Skeletal muscle cell (primary cell): Measurements from ENCODE around the gene SPECC1.

Experiments used
- DNase-seq: peaks from one replicate; pipeline ENCODE4 v3.0.0-alpha.2; 2010; ENCODE audit warnings: low read depth
- H3K4me3 ChIP-seq: 2 replicates; pipeline ENCODE4 v1.5.1; 2011; ENCODE audit warnings: low read depth, mild to moderate bottlenecking, control low read depth, low read length, moderate library complexity

The SPECC1 gene

DNA sequence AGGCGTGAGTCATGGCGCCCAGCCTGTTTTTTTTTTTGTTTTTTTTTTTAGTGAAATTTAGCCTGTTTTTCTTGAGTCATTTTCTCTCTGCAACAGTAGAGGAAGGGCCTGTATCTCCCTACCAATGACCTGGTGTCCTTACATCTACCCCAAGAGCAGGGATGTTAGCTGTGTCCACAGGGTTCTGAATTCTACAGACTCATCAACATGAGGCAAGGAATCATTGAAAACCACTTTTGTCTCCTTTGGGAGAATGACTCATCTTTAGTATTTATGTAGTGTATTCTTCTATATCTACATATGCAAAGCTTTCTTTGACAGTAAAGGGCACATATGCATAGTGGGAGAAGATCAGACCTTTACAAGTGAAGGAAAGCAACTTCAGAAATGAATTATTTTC lies 105.3 kb downstream of the SPECC1 start:
- H3K4me3 ChIP-seq, result no peak overlapping the region
- peak; percentile 44 for DNase-seq

DNA sequence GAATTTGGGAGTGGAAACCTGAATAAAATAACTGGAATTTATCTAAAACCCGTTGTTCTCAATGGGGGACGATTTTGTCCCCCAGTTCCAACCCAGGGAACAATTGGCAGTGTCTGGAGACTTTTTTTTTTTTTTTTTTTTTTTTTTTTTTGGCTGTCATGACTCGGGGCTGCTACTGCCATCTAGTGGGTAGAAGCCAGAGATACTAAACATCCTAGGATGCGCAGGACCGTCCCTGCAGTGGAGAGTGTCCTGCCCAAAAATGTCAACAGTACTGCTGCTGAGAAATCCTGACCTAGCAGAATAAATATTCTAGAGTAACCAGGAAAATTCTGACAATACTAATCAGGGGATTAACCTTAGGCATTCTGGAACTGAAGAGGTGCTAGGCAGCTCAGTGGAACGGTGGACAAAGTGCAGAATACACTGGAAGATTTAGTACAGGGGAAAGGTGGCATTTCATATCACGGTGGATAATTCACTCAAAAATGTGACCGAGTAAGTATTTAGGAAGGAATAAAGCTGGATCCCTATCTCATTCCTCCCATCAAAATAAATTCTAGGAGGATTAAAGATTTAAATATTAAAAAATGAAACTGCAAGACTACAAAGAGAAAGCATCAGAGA lies 107.6 kb downstream of the SPECC1 start:
- no peak for DNase-seq
- no peak overlapping the region for H3K4me3 ChIP-seq

DNA sequence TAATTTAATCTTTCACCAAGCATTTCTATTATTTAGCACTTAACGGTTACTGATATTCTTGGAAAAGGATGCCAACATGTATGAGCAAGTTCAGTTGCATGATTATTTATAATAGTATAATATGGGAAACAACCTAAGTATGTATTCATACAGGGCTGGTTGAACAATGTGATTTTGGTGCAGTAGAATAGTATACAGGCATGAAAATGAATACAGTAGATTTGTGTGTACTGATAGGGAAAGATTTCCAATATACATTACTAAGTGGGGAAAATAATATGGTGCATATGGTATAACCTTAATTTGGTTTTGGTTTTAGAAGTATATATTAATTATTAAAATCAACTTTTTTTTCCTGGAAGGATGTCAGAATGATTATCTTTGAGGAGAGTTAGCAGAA lies 109.1 kb downstream of the SPECC1 start:
- DNase-seq, result no peak

DNA sequence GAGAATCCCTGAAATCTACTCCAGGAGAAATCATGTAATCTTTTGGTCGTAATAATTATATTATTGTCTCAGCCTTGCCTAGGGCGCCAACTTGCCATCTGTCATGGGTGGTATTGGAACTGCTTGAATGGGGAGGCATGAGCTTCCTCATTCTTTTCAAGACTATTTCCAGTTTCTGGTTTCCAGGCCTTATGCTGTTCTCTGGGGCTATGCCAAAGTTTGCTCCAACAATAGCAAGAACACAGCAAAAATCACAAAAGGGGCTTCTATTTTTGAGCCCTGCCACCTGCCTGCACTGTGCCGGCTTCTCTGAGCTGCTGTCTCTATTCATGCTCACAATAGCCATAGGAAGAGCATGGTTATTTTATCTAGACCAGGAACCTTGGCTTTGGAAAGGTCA lies 111.7 kb downstream of the SPECC1 start:
- DNase-seq, result no peak
- no peak overlapping the region for H3K4me3 ChIP-seq

More for the DNA sequence above, 109.1 kb downstream of the SPECC1 start:
- H3K4me3 ChIP-seq, result no peak overlapping the region

DNA sequence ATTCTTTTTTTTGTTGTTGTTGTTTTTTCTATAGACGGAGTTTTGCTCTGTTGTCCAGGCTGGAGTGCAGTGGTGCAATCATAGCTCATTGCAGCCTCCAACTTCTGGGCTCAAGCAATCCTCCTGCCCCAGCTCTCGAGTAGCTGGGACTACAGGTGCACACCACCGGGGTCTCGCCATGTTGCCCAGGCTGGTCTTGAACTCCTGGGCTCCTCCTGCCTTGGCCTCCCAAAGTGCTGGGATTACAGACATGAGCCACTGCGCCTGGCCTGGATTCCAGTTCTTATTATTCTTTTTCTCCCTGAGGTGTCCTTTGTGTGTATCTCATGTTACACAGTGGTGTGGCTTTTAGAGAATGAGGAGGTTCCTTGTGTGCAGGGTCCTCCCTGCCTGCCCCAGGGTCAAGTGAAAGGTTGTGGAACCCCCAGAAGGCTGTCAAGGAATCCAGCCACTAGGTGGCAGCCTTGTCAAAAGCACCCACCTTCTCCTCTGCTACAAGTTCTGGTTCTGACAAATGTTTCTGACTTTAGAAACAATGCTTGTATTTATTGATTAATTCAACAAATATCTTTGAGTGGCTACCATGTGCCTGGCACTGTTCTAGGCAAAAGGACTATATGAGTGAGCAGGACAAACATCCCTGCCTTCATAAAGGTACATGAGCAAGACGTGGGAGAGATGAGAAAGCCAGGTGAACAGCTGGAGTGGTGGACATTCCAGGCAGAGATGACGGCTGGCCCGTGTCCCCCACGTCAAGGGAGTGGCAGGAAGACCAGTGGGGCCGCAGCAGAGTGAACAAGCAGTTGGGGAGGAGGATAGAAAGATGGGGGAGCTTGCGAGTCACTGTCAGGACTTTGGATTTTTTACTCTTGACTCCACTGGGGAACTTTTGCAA lies 112.4 kb downstream of the SPECC1 start:
- DNase-seq, result no peak
- H3K4me3 ChIP-seq, result no peak overlapping the region

DNA sequence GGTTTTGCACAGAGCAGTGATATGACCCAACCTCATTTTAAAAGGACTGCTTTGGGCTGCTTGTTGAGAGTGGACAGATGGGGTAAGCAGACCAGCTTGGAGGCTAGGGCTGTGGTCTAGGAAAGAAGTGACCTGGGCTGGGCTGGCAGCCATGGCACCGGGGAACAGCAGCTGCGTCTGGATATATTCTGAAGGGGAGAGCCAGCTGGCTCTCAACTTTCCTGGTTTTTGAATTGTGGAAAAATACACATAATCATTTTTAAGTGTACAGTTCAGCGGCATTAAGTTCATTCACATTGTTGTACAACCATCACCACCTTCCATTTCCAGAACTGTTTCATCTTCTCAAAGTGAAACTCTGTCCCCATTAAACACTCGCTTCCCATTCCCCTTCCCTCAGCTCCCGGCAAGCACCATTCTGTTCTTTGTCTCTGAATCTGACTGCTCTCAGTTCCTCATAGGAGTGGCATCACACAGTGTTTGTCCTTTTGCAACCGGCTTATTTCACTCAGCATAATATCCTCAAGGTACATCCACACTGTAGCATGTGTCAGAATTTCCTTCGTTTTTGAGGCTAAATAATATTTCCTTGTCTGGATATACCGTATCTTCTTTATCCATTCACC lies 113.2 kb downstream of the SPECC1 start:
- DNase-seq, result no peak
- no peak overlapping the region for H3K4me3 ChIP-seq

DNA sequence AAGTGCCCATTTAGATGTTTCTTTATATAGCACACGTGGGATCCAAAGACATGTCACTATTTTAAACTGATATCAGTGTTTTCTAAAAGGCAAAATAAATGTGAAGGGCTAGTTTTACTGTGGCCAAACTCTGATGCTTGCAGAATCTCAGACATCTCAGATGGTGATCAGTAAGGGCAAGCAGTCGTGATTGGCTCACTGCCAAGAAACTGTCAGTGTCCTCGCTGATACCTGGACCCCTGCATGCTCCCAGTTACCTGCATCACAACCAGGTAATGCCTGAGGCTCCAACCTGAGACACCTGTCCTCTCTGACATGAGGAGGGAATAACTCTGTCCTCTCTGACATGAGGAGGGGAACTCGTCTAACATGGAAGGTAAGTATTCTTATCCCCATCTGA lies 114.0 kb downstream of the SPECC1 start:
- no peak overlapping the region for H3K4me3 ChIP-seq
- DNase-seq, result no peak

DNA sequence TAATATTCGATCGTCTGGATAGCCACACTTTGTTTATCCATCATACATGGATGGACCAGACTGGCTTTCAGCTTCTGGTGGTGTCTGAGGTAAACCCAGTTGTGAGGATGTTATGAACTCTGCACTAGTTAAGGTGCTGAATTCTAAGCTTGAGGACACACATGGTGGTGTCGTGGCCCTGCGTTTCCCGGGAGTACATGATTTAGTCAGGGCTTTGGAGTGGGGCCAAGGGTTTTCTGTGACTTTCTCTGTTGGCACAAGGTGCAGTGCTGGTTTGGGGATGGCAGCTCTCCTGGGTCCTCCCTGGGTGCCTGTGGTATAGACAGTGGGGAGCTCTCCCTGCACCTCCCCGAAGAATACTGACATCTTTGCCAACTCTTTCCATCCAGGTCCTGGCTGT lies 116.6 kb downstream of the SPECC1 start:
- no peak for DNase-seq
- no peak overlapping the region for H3K4me3 ChIP-seq

DNA sequence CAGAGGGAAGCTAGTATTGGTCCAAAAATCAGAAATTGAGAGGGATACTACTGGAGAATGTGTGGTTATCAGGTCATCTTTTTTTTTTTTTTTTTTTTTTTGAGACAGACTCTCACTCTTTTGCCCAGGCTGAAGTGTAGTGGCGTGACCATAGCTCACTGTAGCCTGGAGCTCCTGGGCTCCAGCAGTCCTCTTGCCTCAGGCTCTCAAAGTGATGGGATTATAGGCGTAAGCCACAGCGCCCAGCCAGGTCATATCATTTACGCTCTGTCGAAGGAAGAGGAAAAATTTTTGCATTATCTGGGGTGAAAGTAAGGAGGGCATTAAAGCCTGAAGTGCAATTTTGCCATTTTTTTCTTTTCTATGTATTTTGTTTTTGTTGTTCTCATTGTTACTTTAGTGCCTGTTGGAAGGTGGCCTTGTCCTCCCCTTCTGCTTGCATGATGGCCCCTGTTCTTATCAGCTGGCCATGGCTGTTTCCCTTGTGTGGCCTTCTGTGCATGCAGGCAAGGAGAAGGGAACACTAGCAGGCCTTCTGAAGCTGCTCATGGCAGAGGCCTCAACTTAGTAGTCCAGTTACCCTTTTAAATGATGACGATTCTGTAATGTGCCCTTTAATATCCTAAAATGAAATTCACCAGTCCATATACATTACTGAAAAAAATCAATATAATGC lies 118.3 kb downstream of the SPECC1 start:
- DNase-seq, result no peak

DNA sequence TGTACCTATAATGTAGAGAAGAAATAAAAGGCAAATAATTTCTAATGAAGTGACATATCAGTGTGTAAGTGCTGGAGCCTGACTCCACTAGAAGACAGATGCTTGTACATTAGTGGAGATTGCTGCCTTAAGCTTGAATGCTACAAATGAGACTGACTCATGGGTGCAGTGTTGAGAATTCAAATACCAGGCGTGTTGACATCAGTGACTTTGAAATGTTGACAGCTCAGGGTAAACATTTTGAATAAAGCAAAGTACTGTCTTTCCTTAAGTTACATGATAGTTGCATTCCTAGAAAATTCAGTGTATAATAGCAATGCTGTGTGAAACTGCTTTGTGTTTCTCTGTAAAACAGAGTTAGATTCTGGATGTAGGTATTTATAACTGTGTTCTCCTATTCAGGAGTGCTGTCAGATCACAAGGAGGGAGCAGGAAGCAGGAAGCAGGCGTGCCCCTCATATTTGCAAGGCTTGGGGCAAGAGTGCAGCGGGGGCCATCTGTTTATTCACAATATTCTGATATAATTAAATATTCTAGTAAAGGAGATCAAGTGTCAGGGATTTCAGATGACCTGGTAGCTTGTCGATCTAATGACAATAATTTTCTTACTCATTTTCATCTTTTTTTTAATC lies 119.0 kb downstream of the SPECC1 start:
- no peak for DNase-seq
- H3K4me3 ChIP-seq, result no peak overlapping the region

More for the DNA sequence above, 118.3 kb downstream of the SPECC1 start:
- no peak overlapping the region for H3K4me3 ChIP-seq

DNA sequence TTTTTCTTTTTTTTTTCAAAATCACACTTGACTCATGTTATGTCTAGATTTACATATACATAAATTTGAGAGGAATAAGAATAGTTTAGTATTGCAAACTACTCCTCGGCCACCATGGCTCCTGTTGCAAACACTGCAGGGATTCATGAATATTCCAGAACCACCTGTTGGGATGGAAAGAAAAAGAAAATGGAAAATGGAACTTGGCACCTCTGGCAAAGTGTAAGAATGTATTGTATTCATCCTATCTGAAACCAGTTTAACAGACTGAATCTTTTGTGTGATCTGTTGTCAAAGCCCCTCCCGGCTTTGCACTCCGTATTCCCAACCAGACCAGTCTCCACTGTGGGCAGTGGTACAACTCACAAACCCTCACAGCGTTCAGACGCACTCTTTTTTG lies 124.4 kb downstream of the SPECC1 start:
- DNase-seq, result no peak
- no peak overlapping the region for H3K4me3 ChIP-seq

DNA sequence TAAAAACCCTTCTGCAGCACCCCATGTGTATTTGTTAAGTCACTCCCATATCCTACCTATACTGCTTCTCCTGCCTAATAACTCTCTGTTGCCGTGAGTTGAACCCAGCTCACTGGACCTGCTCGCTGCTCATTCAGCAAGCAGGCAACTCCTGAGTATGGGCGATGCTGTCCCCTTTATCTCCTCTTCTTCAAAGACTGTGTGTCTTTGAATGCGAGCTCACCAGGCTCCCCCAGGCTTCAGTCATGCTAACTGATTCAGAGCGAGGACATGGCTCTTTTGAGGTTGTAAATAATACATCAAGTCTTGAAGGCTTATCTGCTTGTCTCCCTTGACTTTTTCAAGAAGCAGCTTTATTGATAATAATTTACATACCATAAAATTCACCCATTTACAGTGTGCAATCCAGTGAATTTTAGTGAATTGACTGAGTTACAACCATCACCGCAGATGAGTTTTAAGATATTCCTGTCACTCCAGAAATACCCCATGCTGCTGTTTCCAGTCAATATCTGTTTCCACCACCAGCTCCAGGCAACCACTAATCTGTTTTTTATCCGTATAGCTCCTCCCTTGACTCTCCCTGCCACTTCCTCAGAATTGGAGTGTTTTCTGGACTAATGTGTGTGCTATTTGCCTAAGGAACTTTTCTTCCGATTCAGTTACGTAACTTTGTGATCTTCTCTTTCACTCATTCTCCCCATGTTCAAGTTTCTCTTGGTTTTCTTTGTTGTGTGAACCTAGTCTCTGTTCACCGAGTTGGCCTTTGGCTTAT lies 132.2 kb downstream of the SPECC1 start:
- no peak overlapping the region for H3K4me3 ChIP-seq
- no peak for DNase-seq

DNA sequence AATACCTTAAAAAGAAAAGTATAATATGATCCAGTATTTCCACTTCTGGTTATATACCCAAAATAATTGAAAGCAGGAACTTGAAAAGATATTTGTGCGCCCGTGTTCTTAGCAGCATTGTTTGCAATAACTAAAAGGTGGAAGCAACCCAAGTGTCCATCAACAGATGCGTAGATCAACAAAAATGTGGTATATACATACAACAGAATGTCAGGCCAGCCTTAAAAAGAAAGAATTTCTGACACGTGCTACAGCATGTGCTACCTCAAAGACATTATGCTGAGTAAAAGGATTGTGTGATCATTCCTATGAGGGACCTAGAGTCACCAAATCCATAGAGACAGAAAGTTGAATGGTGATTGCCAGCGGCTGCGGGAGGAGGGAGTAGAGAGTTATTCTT lies 133.1 kb downstream of the SPECC1 start:
- no peak for DNase-seq
- H3K4me3 ChIP-seq, result no peak overlapping the region

DNA sequence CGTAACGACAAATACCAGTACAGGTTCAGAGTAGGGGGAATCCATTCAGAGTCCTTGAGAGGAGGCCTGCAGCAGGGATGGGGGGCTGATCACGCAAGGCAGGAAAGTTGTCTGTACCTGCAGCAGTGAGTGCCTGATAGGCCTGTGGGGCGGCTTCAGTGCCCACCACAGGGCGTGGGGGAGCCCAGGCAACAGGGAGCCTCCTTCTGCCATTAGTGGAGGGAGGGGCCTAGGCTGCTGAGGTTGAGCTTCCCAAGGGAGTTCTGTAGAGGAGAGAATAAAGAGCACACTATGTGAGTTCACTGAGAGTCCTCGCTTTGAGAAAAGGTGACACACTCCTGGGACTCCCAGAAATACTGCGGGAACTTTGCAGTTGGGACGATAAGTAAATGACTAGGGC lies 134.6 kb downstream of the SPECC1 start:
- H3K4me3 ChIP-seq, result no peak overlapping the region

DNA sequence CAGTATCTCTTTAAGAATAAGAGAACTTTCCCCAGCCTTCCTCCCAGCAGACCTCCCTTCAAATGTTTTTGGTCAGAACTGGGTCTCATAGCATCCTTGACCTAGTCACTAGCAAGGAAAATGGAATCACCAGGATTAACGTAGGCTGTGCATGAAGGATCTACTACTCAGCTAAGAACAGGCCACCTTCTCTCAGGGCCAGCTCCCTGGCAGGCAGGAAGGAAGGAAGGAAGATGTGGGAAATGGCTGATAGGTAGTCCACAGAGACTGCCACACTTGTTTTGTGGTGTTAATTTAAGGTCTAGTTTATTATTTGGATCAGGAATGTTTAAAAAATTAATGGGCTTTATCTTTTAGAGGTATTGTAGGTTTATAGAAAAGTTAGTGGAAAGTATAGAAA lies 136.4 kb downstream of the SPECC1 start:
- no peak for DNase-seq
- no peak overlapping the region for H3K4me3 ChIP-seq

More for the DNA sequence above, 134.6 kb downstream of the SPECC1 start:
- DNase-seq, result no peak

DNA sequence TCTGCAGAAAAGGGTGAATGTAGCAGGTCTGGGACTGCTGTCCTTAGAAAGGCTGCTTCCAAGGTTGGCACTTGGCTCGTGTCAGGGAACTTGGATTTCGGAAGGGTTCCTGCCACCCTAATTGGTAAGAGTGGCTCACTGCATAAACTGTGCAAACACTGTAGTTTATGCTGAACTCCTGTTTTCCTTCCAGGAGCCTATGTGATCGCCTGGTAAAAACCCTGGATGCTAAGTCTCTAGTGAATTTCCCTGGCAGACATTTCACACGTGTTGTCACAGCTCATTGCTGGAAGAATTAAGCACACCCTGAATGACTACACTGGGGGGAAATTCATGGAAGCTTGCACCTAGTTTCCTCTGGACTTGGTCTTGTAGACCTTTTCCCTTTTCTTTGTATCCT lies 140.1 kb downstream of the SPECC1 start:
- no peak for DNase-seq
- no peak overlapping the region for H3K4me3 ChIP-seq

DNA sequence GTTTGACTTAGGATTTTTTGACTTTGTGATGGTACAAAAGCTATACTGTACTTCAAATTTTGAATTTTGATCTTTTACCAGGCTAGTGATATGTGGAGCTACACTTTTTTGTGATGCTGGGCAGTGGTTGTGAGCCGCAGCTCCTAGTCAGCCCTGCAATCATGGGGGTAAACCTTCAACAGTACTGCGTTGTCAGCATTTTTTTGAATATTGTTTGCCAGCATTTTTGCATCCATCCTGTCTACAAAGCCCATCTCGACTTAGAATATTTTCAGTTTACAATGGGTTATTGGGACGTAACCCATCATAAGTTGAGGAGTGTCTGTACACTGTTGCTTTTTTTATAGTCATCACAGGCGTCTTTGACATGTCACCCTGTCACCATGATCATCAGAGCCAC lies 142.0 kb downstream of the SPECC1 start:
- no peak for DNase-seq
- no peak overlapping the region for H3K4me3 ChIP-seq

DNA sequence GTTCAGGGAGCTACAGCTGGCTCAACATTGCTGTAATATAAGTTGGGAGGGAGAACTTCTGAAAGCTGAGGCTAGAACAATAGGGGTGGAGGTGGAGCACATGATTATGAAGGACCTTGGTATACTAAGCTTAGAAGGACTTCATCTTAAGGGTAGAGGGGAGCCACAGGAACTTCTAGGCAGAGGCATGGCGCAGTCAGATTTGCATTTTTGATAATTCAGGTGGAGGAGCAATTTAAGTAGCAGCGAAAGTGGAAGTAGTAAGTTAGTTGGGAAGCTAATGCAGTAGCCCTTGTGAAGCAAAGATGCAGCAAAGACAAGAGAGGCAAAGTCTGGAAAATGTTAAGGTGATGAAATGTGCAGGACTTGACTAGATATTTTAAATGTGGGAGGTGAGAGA lies 144.1 kb downstream of the SPECC1 start:
- H3K4me3 ChIP-seq, result no peak overlapping the region
- no peak for DNase-seq
